GM23338 (cell line): ENCODE data around the gene PIK3R4. TPM values are rescaled to one million over a fixed set of nuclear protein-coding genes. Genes with fewer than 3 reads are reported as not detected.

Experiments
- ATAC-seq: fragments of 200-7000 bp; cut with Tn5 transposase; 3 replicates; pipeline ENCODE4 v1.9.1; 2020
- DNase-seq: peaks from one replicate; pipeline ENCODE4 v3.0.0-alpha.2; 2015; ENCODE audit warnings: low spot score
- H2AFZ ChIP-seq: fragments of 200-600 bp; sonication (generic); 2 replicates; pipeline ENCODE4 v1.8.0; 2016; ENCODE audit warnings: antibody characterized with exemption, mild to moderate bottlenecking, moderate library complexity
- H3F3A ChIP-seq: fragments of 200-600 bp; sonication (generic); replicated peaks from 2 replicates; pipeline ENCODE4 v1.8.0; 2017; ENCODE audit warnings: antibody characterized with exemption, mixed run types, low read depth
- H3K27ac ChIP-seq: fragments of 200-600 bp; sonication (generic); 2 replicates; pipeline ENCODE4 v1.6.1; 2016; ENCODE audit warnings: low read depth
- H3K27me3 ChIP-seq: fragments of 200-600 bp; sonication (generic); 2 replicates; pipeline ENCODE4 v1.8.0; 2016; ENCODE audit warnings: mild to moderate bottlenecking, mixed run types, moderate library complexity; ENCODE audit not compliant: insufficient read depth
- H3K36me3 ChIP-seq: fragments of 200-600 bp; sonication (generic); 2 replicates; pipeline ENCODE4 v1.8.0; 2016; ENCODE audit warnings: mild to moderate bottlenecking; ENCODE audit not compliant: insufficient read depth
- H3K4me1 ChIP-seq: fragments of 200-600 bp; sonication (generic); 2 replicates; pipeline ENCODE4 v1.8.0; 2016; ENCODE audit warnings: mild to moderate bottlenecking, moderate library complexity; ENCODE audit not compliant: insufficient read depth
- H3K4me2 ChIP-seq: fragments of 200-600 bp; sonication (generic); 2 replicates; pipeline ENCODE4 v1.7.1; 2017; ENCODE audit warnings: mixed run types
- H3K4me3 ChIP-seq: fragments of 200-600 bp; sonication (generic); 2 replicates; pipeline ENCODE4 v1.6.1; 2016; ENCODE audit warnings: mixed run types
- H3K79me2 ChIP-seq: fragments of 200-600 bp; sonication (generic); replicated peaks from 2 replicates; pipeline ENCODE4 v1.8.0; 2017; ENCODE audit warnings: mild to moderate bottlenecking; ENCODE audit not compliant: insufficient read depth
- H3K9me2 ChIP-seq: fragments of 200-600 bp; sonication (generic); 2 replicates; pipeline ENCODE4 v1.8.0; 2017; ENCODE audit not compliant: insufficient read depth
- H4K20me1 ChIP-seq: fragments of 200-600 bp; sonication (generic); replicated peaks from 2 replicates; pipeline ENCODE4 v1.8.0; 2017; ENCODE audit warnings: mild to moderate bottlenecking; ENCODE audit not compliant: insufficient read depth
- H3K27ac Mint-ChIP-seq: 2 replicates; pipeline ENCODE4 v1.8.0; 2020; ENCODE audit warnings: inconsistent platforms, mild to moderate bottlenecking, moderate library complexity, mixed read lengths
- H3K27me3 Mint-ChIP-seq: 3 replicates; pipeline ENCODE4 v1.8.0; 2022; ENCODE audit warnings: low read depth, mild to moderate bottlenecking, moderate library complexity, mixed read lengths, inconsistent platforms; ENCODE audit not compliant: insufficient read depth, poor library complexity
- H3K36me3 Mint-ChIP-seq: 3 replicates; pipeline ENCODE4 v1.8.0; 2021; ENCODE audit warnings: low read depth, mild to moderate bottlenecking, inconsistent platforms, moderate library complexity, mixed read lengths
- H3K4me1 Mint-ChIP-seq: 3 replicates; pipeline ENCODE4 v1.8.0; 2020; ENCODE audit warnings: mild to moderate bottlenecking, inconsistent platforms, mixed read lengths
- H3K4me3 Mint-ChIP-seq: 3 replicates; pipeline ENCODE4 v1.8.0; 2021; ENCODE audit warnings: moderate library complexity, mild to moderate bottlenecking, inconsistent platforms, mixed read lengths
- H3K9me3 Mint-ChIP-seq: 3 replicates; pipeline ENCODE4 v1.8.0; 2020; ENCODE audit warnings: moderate library complexity, mild to moderate bottlenecking, inconsistent platforms, mixed read lengths
- CREB1 ChIP-seq: fragments of 250-450 bp; sonication (Bioruptor Pico); IDR thresholded peaks from 2 replicates; pipeline ENCODE4 v1.5.0; 2020; ENCODE audit warnings: low read depth, mild to moderate bottlenecking, moderate library complexity
- EZH2 ChIP-seq: fragments of 200-600 bp; sonication (generic); IDR thresholded peaks from one replicate; pipeline ENCODE4 v1.8.0; 2017; ENCODE audit warnings: antibody characterized with exemption, mild to moderate bottlenecking, low read depth; ENCODE audit not compliant: unreplicated experiment
- JUNB ChIP-seq: IDR thresholded peaks from one replicate; pipeline ENCODE4 v1.6.1; 2016; ENCODE audit warnings: antibody characterized with exemption; ENCODE audit not compliant: unreplicated experiment
- NANOG ChIP-seq: IDR thresholded peaks from 2 replicates; pipeline ENCODE4 v1.6.1; 2016; ENCODE audit warnings: antibody characterized with exemption, borderline replicate concordance
- POLR2AphosphoS5 ChIP-seq: IDR thresholded peaks from 2 replicates; pipeline ENCODE4 v1.6.1; 2016; ENCODE audit warnings: antibody characterized with exemption, low read depth
- STAT1 ChIP-seq: IDR thresholded peaks from one replicate; pipeline ENCODE4 v1.6.1; 2016; ENCODE audit warnings: antibody characterized with exemption; ENCODE audit not compliant: unreplicated experiment
- ZNF114 ChIP-seq: fragments of 250-450 bp; sonication (Bioruptor Pico); IDR thresholded peaks from 2 replicates; pipeline ENCODE4 v1.5.0; 2020; ENCODE audit warnings: mild to moderate bottlenecking, moderate library complexity
- ZNF331 ChIP-seq: fragments of 250-450 bp; sonication (Bioruptor Pico); IDR thresholded peaks from 2 replicates; pipeline ENCODE4 v1.5.0; 2020; ENCODE audit warnings: low read depth, mild to moderate bottlenecking, moderate library complexity
- polyA plus RNA-seq: library from polyadenylated mRNA; unstranded; fragments of >200 nt; fragmentation: Nextera tagmentation; extraction: Ambion mirVana; gene quantifications from 2 replicates; pipeline ENCODE4 v1.2.1, GENCODE V29; 2016
- total RNA-seq: library from RNA; depleted of rRNA; stranded (reverse); fragments of >200 nt; shearing (Covaris generic); gene quantifications from 2 replicates; pipeline ENCODE4 v1.2.3, GENCODE V29; 2014
- TF ChIP-seq, protein P1 (sequence below): IDR thresholded peaks from one replicate; pipeline ENCODE4 v1.6.1; 2018; ENCODE audit warnings: antibody characterized with exemption; ENCODE audit not compliant: unreplicated experiment
- TF ChIP-seq, protein P2 (sequence below): fragments of 250-450 bp; sonication (Bioruptor Pico); IDR thresholded peaks from 2 replicates; pipeline ENCODE4 v1.5.0; 2020; ENCODE audit warnings: mild to moderate bottlenecking, moderate library complexity
- TF ChIP-seq, protein P3 (sequence below): IDR thresholded peaks from 2 replicates; pipeline ENCODE4 v1.6.1; 2016; ENCODE audit warnings: antibody characterized with exemption

Gene PIK3R4
- total and polyA plus RNA-seq, 2 experiments from 2014 or later = 48.8 to 65.1 TPM

DNA sequence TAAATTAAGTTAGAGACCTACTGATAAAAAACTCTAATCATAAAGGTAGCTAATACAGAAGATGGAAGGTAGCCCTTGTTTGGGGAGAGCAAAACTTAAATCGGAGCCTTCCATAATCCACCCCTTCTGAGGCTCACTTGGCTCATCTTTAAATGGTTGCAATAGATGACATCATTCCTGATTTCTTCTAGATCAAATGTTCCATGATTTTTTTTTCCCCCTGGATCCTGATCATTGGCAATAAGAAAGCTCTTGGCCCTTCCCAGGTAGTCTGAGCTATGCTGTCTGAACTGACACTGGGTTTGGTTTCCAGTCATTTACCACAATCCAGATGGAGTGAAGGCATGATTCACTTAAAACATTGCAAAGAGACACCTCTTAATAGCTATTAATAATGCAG is 92.5 kb downstream of the PIK3R4 start (continued):
- TF ChIP-seq, protein P1, sequence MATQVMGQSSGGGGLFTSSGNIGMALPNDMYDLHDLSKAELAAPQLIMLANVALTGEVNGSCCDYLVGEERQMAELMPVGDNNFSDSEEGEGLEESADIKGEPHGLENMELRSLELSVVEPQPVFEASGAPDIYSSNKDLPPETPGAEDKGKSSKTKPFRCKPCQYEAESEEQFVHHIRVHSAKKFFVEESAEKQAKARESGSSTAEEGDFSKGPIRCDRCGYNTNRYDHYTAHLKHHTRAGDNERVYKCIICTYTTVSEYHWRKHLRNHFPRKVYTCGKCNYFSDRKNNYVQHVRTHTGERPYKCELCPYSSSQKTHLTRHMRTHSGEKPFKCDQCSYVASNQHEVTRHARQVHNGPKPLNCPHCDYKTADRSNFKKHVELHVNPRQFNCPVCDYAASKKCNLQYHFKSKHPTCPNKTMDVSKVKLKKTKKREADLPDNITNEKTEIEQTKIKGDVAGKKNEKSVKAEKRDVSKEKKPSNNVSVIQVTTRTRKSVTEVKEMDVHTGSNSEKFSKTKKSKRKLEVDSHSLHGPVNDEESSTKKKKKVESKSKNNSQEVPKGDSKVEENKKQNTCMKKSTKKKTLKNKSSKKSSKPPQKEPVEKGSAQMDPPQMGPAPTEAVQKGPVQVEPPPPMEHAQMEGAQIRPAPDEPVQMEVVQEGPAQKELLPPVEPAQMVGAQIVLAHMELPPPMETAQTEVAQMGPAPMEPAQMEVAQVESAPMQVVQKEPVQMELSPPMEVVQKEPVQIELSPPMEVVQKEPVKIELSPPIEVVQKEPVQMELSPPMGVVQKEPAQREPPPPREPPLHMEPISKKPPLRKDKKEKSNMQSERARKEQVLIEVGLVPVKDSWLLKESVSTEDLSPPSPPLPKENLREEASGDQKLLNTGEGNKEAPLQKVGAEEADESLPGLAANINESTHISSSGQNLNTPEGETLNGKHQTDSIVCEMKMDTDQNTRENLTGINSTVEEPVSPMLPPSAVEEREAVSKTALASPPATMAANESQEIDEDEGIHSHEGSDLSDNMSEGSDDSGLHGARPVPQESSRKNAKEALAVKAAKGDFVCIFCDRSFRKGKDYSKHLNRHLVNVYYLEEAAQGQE = no peak
- no peak for TF ChIP-seq ZNF114

DNA sequence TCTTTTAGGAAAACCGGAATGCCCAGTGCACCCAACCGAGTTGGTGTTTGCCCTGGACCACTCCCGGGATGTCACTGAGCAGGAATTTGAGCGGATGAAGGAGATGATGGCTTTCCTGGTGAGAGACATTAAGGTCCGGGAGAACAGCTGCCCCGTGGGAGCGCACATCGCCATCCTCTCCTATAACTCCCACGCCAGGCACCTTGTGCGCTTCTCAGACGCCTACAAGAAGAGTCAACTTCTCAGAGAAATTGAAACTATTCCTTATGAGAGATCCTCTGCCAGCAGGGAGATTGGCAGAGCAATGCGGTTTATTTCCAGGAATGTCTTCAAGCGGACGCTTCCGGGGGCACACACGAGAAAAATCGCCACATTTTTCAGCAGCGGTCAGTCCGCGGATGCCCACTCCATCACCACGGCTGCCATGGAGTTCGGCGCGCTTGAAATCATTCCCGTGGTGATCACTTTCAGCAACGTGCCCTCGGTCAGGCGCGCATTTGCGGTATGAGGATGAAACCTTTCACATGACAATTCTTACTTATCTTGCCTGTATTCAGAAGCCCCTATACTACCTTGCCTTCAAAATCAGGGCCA is 97.5 kb downstream of the PIK3R4 start:
- H3K27ac Mint-ChIP-seq = no peak overlapping the region
- TF ChIP-seq CREB1 (CRISPR knock-in tag) (no peak), POLR2AphosphoS5 (no peak), ZNF114 (no peak), ZNF331 (no peak), STAT1 (no peak), NANOG (no peak), EZH2 (no peak), JUNB (no peak)
- TF ChIP-seq, protein P2, sequence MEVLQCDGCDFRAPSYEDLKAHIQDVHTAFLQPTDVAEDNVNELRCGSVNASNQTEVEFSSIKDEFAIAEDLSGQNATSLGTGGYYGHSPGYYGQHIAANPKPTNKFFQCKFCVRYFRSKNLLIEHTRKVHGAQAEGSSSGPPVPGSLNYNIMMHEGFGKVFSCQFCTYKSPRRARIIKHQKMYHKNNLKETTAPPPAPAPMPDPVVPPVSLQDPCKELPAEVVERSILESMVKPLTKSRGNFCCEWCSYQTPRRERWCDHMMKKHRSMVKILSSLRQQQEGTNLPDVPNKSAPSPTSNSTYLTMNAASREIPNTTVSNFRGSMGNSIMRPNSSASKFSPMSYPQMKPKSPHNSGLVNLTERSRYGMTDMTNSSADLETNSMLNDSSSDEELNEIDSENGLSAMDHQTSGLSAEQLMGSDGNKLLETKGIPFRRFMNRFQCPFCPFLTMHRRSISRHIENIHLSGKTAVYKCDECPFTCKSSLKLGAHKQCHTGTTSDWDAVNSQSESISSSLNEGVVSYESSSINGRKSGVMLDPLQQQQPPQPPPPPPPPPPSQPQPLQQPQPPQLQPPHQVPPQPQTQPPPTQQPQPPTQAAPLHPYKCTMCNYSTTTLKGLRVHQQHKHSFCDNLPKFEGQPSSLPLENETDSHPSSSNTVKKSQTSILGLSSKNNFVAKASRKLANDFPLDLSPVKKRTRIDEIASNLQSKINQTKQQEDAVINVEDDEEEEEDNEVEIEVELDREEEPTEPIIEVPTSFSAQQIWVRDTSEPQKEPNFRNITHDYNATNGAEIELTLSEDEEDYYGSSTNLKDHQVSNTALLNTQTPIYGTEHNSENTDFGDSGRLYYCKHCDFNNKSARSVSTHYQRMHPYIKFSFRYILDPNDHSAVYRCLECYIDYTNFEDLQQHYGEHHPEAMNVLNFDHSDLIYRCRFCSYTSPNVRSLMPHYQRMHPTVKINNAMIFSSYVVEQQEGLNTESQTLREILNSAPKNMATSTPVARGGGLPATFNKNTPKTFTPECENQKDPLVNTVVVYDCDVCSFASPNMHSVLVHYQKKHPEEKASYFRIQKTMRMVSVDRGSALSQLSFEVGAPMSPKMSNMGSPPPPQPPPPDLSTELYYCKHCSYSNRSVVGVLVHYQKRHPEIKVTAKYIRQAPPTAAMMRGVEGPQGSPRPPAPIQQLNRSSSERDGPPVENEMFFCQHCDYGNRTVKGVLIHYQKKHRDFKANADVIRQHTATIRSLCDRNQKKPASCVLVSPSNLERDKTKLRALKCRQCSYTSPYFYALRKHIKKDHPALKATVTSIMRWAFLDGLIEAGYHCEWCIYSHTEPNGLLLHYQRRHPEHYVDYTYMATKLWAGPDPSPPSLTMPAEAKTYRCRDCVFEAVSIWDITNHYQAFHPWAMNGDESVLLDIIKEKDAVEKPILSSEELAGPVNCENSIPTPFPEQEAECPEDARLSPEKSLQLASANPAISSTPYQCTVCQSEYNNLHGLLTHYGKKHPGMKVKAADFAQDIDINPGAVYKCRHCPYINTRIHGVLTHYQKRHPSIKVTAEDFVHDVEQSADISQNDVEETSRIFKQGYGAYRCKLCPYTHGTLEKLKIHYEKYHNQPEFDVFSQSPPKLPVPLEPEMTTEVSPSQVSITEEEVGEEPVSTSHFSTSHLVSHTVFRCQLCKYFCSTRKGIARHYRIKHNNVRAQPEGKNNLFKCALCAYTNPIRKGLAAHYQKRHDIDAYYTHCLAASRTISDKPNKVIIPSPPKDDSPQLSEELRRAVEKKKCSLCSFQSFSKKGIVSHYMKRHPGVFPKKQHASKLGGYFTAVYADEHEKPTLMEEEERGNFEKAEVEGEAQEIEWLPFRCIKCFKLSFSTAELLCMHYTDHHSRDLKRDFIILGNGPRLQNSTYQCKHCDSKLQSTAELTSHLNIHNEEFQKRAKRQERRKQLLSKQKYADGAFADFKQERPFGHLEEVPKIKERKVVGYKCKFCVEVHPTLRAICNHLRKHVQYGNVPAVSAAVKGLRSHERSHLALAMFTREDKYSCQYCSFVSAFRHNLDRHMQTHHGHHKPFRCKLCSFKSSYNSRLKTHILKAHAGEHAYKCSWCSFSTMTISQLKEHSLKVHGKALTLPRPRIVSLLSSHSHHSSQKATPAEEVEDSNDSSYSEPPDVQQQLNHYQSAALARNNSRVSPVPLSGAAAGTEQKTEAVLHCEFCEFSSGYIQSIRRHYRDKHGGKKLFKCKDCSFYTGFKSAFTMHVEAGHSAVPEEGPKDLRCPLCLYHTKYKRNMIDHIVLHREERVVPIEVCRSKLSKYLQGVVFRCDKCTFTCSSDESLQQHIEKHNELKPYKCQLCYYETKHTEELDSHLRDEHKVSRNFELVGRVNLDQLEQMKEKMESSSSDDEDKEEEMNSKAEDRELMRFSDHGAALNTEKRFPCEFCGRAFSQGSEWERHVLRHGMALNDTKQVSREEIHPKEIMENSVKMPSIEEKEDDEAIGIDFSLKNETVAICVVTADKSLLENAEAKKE (CRISPR knock-in tag) = no peak
- TF ChIP-seq, protein P1 = no peak
- TF ChIP-seq, protein P3, sequence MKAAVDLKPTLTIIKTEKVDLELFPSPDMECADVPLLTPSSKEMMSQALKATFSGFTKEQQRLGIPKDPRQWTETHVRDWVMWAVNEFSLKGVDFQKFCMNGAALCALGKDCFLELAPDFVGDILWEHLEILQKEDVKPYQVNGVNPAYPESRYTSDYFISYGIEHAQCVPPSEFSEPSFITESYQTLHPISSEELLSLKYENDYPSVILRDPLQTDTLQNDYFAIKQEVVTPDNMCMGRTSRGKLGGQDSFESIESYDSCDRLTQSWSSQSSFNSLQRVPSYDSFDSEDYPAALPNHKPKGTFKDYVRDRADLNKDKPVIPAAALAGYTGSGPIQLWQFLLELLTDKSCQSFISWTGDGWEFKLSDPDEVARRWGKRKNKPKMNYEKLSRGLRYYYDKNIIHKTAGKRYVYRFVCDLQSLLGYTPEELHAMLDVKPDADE = no peak

More for the DNA sequence above, 97.5 kb downstream of the PIK3R4 start:
- H3K36me3 Mint-ChIP-seq = no peaks in the 10 kb centered on the region
- Histone ChIP-seq H2AFZ (no peak overlapping the region), H4K20me1 (no peaks in the 10 kb centered on the region), H3K27me3 (no peaks in the 10 kb centered on the region), H3K27ac (no peak overlapping the region), H3K4me2 (no peak overlapping the region), H3K36me3 (no peaks in the 10 kb centered on the region), H3K9me2 (no peaks in the 10 kb centered on the region), H3F3A (no peaks in the 10 kb centered on the region), H3K4me3 (no peak overlapping the region), H3K4me1 (no peaks in the 10 kb centered on the region), H3K79me2 (no peaks in the 10 kb centered on the region)
- no peaks in the 10 kb centered on the region for H3K9me3 Mint-ChIP-seq
- DNase-seq (no peak), ATAC-seq (no peak)
- no peaks in the 10 kb centered on the region for H3K27me3 Mint-ChIP-seq
- H3K4me1 Mint-ChIP-seq = no peaks in the 10 kb centered on the region; the same call in 2 of the 3 replicates
- H3K4me3 Mint-ChIP-seq = no peak overlapping the region
